HepG2 (cell line): Measurements from ENCODE around the gene PRCP. TPM values are rescaled to one million over a fixed set of nuclear protein-coding genes. Genes with fewer than 3 reads are reported as not detected.
"Not testable (repeated sequence)": the region's sequence is repeated elsewhere in the genome, so short reads cannot be mapped to it uniquely, and the experiment has no call there.

Experiments
- ATAC-seq: fragments of 200-7000 bp; cut with Tn5 transposase; 3 replicates; pipeline ENCODE4 v1.9.1; 2020; ENCODE audit warnings: mild to moderate bottlenecking, moderate library complexity
- BruUV-seq: library from RNA; stranded (reverse); fragments of 400-500 nt; replicated peaks from 2 replicates; lab custom pipeline; 2021; lab: Mats Ljungman, UMichigan
- CTCF ChIA-PET: fragments of 300-600 bp; formaldehyde crosslinking; extraction: SDS; loops from one replicate; lab custom pipeline; 2021; ENCODE audit warnings: low total read pairs, inconsistent platforms, low intra/inter-chr PET ratio; lab: Yijun Ruan, JAX
- POLR2A ChIA-PET: fragments of 350-600 bp; sonication (Branson Sonifier 250); formaldehyde crosslinking; loops from one replicate; lab custom pipeline; 2020; ENCODE audit warnings: antibody characterized with exemption, inconsistent platforms; lab: Yijun Ruan, JAX
- DNase-seq: peaks from one replicate; pipeline ENCODE4 v3.0.0-alpha.2; 2015; ENCODE audit warnings: low spot score
- FAIRE-seq: peaks from 3 replicates; lab custom pipeline; 2011; peaks lifted over from hg19 to GRCh38; lab: Jason Lieb, UNC
- H2AFZ ChIP-seq: one replicate; pipeline ENCODE4 v1.6.1; 2011; ENCODE audit warnings: low read length, inconsistent platforms
- H3K27ac ChIP-seq: fragments of 300-600 bp; 3 replicates; pipeline ENCODE4 v1.8.0; 2011; ENCODE audit warnings: mixed run types, mild to moderate bottlenecking, mixed read lengths, low read length, inconsistent platforms; ENCODE audit not compliant: insufficient read depth; ENCODE audit errors: extremely low read length
- H3K27me3 ChIP-seq, 2 experiments: fragments of 200-600 bp in 1 of 2; 2 replicates in 1 of 2; 3 replicates in 1 of 2; pipeline versions ENCODE4 v1.6.0 to v1.8.0; 2011; ENCODE audit warnings: low read length in 2 of 2, mild to moderate bottlenecking in 2 of 2, moderate library complexity in 2 of 2, inconsistent platforms in 1 of 2; ENCODE audit not compliant: insufficient read depth in 2 of 2, control insufficient read depth in 1 of 2
- H3K36me3 ChIP-seq, 2 experiments: fragments of 200-600 bp in 1 of 2; replicated peaks in 1 of 2; 2 replicates in 1 of 2; 3 replicates in 1 of 2; pipeline versions ENCODE4 v1.5.1 to v1.8.0; 2011; ENCODE audit warnings: low read length in 2 of 2, inconsistent platforms in 1 of 2; ENCODE audit not compliant: insufficient read depth in 2 of 2, control insufficient read depth in 1 of 2
- H3K4me1 ChIP-seq: 2 replicates; pipeline ENCODE4 v1.5.1; 2012; ENCODE audit warnings: low read length, inconsistent platforms; ENCODE audit not compliant: insufficient read depth
- H3K4me2 ChIP-seq: 2 replicates; pipeline ENCODE4 v1.6.0; 2011; ENCODE audit warnings: low read depth, low read length, inconsistent platforms
- H3K4me3 ChIP-seq, 3 experiments: fragments of 200-600 bp in 1 of 3; sonication (generic), shearing (Covaris generic) in 1 of 3; replicated peaks in 1 of 3; 2 replicates each; pipeline ENCODE4 v1.5.1; 2011 to 2016; ENCODE audit warnings: low read length in 3 of 3, inconsistent platforms in 2 of 3, low read depth in 2 of 3, mild to moderate bottlenecking in 2 of 3, control low read depth in 1 of 3, mixed read lengths in 1 of 3; ENCODE audit not compliant: insufficient read depth in 1 of 3
- H3K79me2 ChIP-seq: one replicate; pipeline ENCODE4 v1.6.1; 2011; ENCODE audit warnings: low read length, inconsistent platforms; ENCODE audit not compliant: insufficient read depth
- H3K9ac ChIP-seq: 2 replicates; pipeline ENCODE4 v1.6.0; 2011; ENCODE audit warnings: mild to moderate bottlenecking, low read depth, low read length, inconsistent platforms; ENCODE audit not compliant: insufficient read depth
- H3K9me3 ChIP-seq: 2 replicates; pipeline ENCODE4 v1.5.1; 2012; ENCODE audit warnings: mild to moderate bottlenecking, low read length
- H4K20me1 ChIP-seq: 2 replicates; pipeline ENCODE4 v1.6.0; 2011; ENCODE audit warnings: inconsistent platforms, mild to moderate bottlenecking, low read length, moderate library complexity; ENCODE audit not compliant: insufficient read depth
- ARID2 ChIP-seq: sonication (generic); formaldehyde crosslinking; IDR thresholded peaks from 2 replicates; pipeline ENCODE4 v1.8.1; 2022; ENCODE audit warnings: mild to moderate bottlenecking, missing genetic modification reagents, borderline replicate concordance
- MAFF ChIP-seq: IDR thresholded peaks from 2 replicates; pipeline ENCODE4 v1.6.1; 2011; ENCODE audit warnings: low read depth, low read length, improper control_type of control experiment
- MED1 ChIP-seq: sonication (generic); formaldehyde crosslinking; IDR thresholded peaks from 2 replicates; pipeline ENCODE4 v1.4.0; 2020; ENCODE audit warnings: missing genetic modification reagents
- NFIB ChIP-seq: sonication (generic); formaldehyde crosslinking; IDR thresholded peaks from 2 replicates; pipeline ENCODE4 v1.9.0; 2021; ENCODE audit warnings: missing genetic modification reagents, mild to moderate bottlenecking, borderline replicate concordance
- REL ChIP-seq: sonication (generic); formaldehyde crosslinking; conservative IDR thresholded peaks from 2 replicates; pipeline ENCODE4 v1.8.0; 2022; ENCODE audit warnings: mild to moderate bottlenecking, missing genetic modification reagents, moderate library complexity
- THYN1 ChIP-seq: sonication (generic); formaldehyde crosslinking; IDR thresholded peaks from 2 replicates; pipeline ENCODE4 v1.8.1; 2023; ENCODE audit warnings: low read depth, mild to moderate bottlenecking, moderate library complexity, missing genetic modification reagents, borderline replicate concordance
- ZFP37 ChIP-seq: sonication (generic); formaldehyde crosslinking; IDR thresholded peaks from 2 replicates; pipeline ENCODE4 v1.4.0; 2020; ENCODE audit warnings: missing genetic modification reagents, borderline replicate concordance
- ZNF335 ChIP-seq: sonication (generic); formaldehyde crosslinking; IDR thresholded peaks from 2 replicates; pipeline ENCODE4 v1.4.0; 2020; ENCODE audit warnings: missing genetic modification reagents
- ZNF343 ChIP-seq: sonication (generic); formaldehyde crosslinking; IDR thresholded peaks from 2 replicates; pipeline ENCODE4 v1.4.0; 2020; ENCODE audit warnings: mild to moderate bottlenecking, missing genetic modification reagents
- WGBS: methylation state at CpG from one replicate; pipeline ENCODE4 v1.1.6; 2017; ENCODE audit warnings: low lambda C conversion rate; 5-methylcytosine and 5-hydroxymethylcytosine counted together
- in situ Hi-C: cut with HindIII; loops from 2 replicates; pipeline ENCODE4 v1.10.0; 2017; ENCODE audit warnings: low pct_unique_long_range_greater_than_20kb; ENCODE audit not compliant: extremely low pct_ligation_motif_present
- intact Hi-C: fragments of 100-400 bp; cut with micrococcal nuclease; formaldehyde crosslinking; loops from one replicate; pipeline ENCODE4 v1.10.0; 2022; ENCODE audit not compliant: unreplicated experiment
- polyA plus RNA-seq, 8 experiments: library from polyadenylated mRNA; depleted of rRNA in 3 of 8; stranded (reverse) in 7 of 8; unstranded in 1 of 8; fragments of >200 nt; fragmentation: Illumina TruSeq in 4 of 8; extraction: Trizol in 4 of 8; gene quantifications; 2 replicates each; pipeline versions ENCODE4 v1.2.1 to v1.2.3, GENCODE V29; 2011 to 2016; ENCODE audit warnings: low read depth in 4 of 8, missing spikeins in 1 of 8, mixed read lengths in 1 of 8; ENCODE audit not compliant: insufficient read depth in 1 of 8
- total RNA-seq, 5 experiments: library from RNA; depleted of rRNA; stranded (reverse); fragments of >200 nt; fragmentation: Illumina TruSeq; extraction: Trizol; gene quantifications; 2 replicates each; pipeline ENCODE4 v1.2.3, GENCODE V29; 2016; ENCODE audit warnings: low read depth in 1 of 5
- TF ChIP-seq, protein P1 (sequence below): sonication (generic); formaldehyde crosslinking; IDR thresholded peaks from 2 replicates; pipeline ENCODE4 v1.5.0; 2020; ENCODE audit warnings: mild to moderate bottlenecking, low read depth, missing genetic modification reagents, borderline replicate concordance
- TF ChIP-seq, protein P2 (sequence below), 2 experiments: sonication (generic) in 1 of 2; formaldehyde crosslinking in 1 of 2; IDR thresholded peaks; 2 replicates each; pipeline versions ENCODE4 v1.5.1 to v1.6.1; 2011 to 2020; ENCODE audit warnings: borderline replicate concordance in 1 of 2, low read depth in 1 of 2, low read length in 1 of 2, mild to moderate bottlenecking in 1 of 2, missing genetic modification reagents in 1 of 2, moderate library complexity in 1 of 2
- TF ChIP-seq, protein P3 (sequence below): sonication (generic); formaldehyde crosslinking; IDR thresholded peaks from 2 replicates; pipeline ENCODE4 v1.5.0; 2020; ENCODE audit warnings: missing genetic modification reagents
- TF ChIP-seq, protein P4 (sequence below): sonication (generic); formaldehyde crosslinking; IDR thresholded peaks from 2 replicates; pipeline ENCODE4 v1.5.0; 2020; ENCODE audit warnings: missing genetic modification reagents

The PRCP gene
- total and polyA plus RNA-seq, 2 of the 13 experiments (the other 11 are each of a cell fraction or from before 2014, with no cell fraction given), result 84.2 to 105 TPM

DNA sequence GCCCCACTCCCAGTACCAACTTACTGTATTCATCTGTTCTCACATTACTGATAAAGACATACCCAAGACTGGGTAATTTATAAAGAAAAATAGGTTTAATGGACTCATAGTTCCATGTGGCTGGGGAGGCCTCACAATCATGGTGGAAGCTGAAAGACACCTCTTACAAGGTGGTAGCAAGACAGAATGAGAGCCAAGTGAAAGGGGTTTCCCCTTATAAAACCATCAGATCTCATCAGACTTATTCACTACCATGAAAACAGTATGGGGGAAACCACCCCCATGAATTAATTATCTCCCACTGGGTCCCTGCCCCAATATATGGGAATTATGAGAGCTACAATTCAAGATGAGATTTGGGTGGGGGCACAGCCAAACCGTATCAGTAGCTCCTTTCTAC lies 44.8 kb upstream of the PRCP start:
- CTCF ChIA-PET, ATAC-seq, FAIRE-seq, H3K4me3 ChIP-seq, H3K4me2 ChIP-seq, H3K9me3 ChIP-seq, H3K27ac ChIP-seq, in situ Hi-C loops, H4K20me1 ChIP-seq, BruUV-seq, H2AFZ ChIP-seq, intact Hi-C loops, DNase-seq, H3K27me3 ChIP-seq, H3K9ac ChIP-seq, H3K79me2 ChIP-seq, H3K36me3 ChIP-seq: not testable (repeated sequence)
- peaks cover 24% of the 10 kb centered on the region for H3K4me1 ChIP-seq
- WGBS, result 88% methylated on average over 1 of the region's 1 CpG
- POLR2A ChIA-PET, result interaction anchor here (1.1 to 1.4 kb wide), 3 partner anchors 11 to 127 kb away, joined by 4 to 7 read pairs (median 6); partner anchors contain the start of gene RAB30

DNA sequence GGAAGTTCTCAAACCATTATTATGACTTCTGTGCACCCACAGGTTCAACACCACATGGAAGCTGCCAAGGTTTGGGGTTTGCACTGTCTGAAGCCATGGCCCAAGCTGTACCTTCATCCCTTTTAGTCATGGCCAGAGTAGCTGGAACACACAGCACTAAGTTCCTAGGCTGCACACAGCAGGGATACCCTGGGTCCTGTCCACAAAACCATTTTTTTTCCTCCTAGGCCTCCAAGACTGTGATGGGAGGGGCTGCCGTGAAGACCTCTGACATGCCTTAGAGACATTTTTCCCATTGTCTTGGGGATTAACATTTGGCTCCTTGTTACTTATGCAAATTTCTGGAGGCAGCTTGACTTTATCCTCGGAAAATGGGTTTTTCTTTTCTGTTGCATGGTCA lies 44.0 kb upstream of the PRCP start:
- H3K9me3 ChIP-seq, result no peaks in the 10 kb centered on the region
- ChIA-PET POLR2A (no interaction called here), CTCF (no interaction called here)
- no peak overlapping the region for H3K27ac ChIP-seq
- ATAC-seq, result no peak
- intact Hi-C loops (no loop called here), in situ Hi-C loops (no loop called here)
- no peak overlapping the region for H3K9ac ChIP-seq
- no peaks in the 10 kb centered on the region for H4K20me1 ChIP-seq
- 75% methylated on average over 2 of the region's 2 CpGs for WGBS
- no peak overlapping the region for H3K4me2 ChIP-seq
- no peak overlapping the region for H3K4me3 ChIP-seq
- H3K79me2 ChIP-seq, result no peaks in the 10 kb centered on the region
- no peak for FAIRE-seq
- no peaks in the 10 kb centered on the region for H3K27me3 ChIP-seq
- peaks cover 24% of the 10 kb centered on the region for H3K4me1 ChIP-seq
- H3K36me3 ChIP-seq, result no peaks in the 10 kb centered on the region
- BruUV-seq, result no TSS peak
- H2AFZ ChIP-seq, result no peak overlapping the region
- DNase-seq, result no peak
- TF ChIP-seq, protein P1, sequence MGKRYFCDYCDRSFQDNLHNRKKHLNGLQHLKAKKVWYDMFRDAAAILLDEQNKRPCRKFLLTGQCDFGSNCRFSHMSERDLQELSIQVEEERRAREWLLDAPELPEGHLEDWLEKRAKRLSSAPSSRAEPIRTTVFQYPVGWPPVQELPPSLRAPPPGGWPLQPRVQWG (CRISPR knock-in tag), result no peak
- TF ChIP-seq ZNF343 (CRISPR knock-in tag), result no peak
- TF ChIP-seq, protein P2, sequence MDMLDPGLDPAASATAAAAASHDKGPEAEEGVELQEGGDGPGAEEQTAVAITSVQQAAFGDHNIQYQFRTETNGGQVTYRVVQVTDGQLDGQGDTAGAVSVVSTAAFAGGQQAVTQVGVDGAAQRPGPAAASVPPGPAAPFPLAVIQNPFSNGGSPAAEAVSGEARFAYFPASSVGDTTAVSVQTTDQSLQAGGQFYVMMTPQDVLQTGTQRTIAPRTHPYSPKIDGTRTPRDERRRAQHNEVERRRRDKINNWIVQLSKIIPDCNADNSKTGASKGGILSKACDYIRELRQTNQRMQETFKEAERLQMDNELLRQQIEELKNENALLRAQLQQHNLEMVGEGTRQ (IDR thresholded peaks at IDR 0.05; ENCODE audit: low read depth, low read length), result no peak
- TF ChIP-seq, protein P2 (CRISPR knock-in tag; IDR thresholded peaks at IDR 0.05; ENCODE audit: borderline replicate concordance), result no peak
- TF ChIP-seq, protein P3, sequence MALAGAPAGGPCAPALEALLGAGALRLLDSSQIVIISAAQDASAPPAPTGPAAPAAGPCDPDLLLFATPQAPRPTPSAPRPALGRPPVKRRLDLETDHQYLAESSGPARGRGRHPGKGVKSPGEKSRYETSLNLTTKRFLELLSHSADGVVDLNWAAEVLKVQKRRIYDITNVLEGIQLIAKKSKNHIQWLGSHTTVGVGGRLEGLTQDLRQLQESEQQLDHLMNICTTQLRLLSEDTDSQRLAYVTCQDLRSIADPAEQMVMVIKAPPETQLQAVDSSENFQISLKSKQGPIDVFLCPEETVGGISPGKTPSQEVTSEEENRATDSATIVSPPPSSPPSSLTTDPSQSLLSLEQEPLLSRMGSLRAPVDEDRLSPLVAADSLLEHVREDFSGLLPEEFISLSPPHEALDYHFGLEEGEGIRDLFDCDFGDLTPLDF (CRISPR knock-in tag), result no peak
- no peak for TF ChIP-seq MAFF
- TF ChIP-seq THYN1 (CRISPR knock-in tag), result no peak
- TF ChIP-seq, protein P4, sequence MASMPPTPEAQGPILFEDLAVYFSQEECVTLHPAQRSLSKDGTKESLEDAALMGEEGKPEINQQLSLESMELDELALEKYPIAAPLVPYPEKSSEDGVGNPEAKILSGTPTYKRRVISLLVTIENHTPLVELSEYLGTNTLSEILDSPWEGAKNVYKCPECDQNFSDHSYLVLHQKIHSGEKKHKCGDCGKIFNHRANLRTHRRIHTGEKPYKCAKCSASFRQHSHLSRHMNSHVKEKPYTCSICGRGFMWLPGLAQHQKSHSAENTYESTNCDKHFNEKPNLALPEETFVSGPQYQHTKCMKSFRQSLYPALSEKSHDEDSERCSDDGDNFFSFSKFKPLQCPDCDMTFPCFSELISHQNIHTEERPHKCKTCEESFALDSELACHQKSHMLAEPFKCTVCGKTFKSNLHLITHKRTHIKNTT (CRISPR knock-in tag), result no peak
- no peak for TF ChIP-seq REL (CRISPR knock-in tag)
- TF ChIP-seq ARID2 (CRISPR knock-in tag), result no peak
- no peak for TF ChIP-seq ZFP37
- no peak for TF ChIP-seq NFIB
- no peak for TF ChIP-seq ZNF335 (CRISPR knock-in tag)
- TF ChIP-seq MED1 (CRISPR knock-in tag), result no peak
